Omental fat pad (tissue), 4 donors: Measurements from ENCODE around the gene TYW5. TPM values are rescaled to one million over a fixed set of nuclear protein-coding genes. Genes with fewer than 3 reads are reported as not detected.
A peak's percentile ranks its signal among the peaks of the same experiment; 100 is the strongest.

Experiments
- ATAC-seq: fragments of 150-250 bp; one replicate; pipeline ENCODE4 v1.9.1; 2016; ENCODE audit warnings: mild to moderate bottlenecking, moderate library complexity; ENCODE audit not compliant: low FRiP score
- DNase-seq: peaks from one replicate; pipeline ENCODE4 v3.0.0-alpha.2; 2019; ENCODE audit warnings: low spot score
- CTCF ChIP-seq, 3 donors: fragments of 450-650 bp; IDR thresholded peaks; one replicate each; pipeline ENCODE4 v1.5.1; 2016 to 2017; ENCODE audit warnings: antibody characterized with exemption in 3 of 3, mild to moderate bottlenecking in 3 of 3, moderate library complexity in 2 of 3
- total RNA-seq, 4 donors: library from RNA; depleted of rRNA; stranded (reverse); fragments of >200 nt; gene quantifications; one replicate each; pipeline ENCODE4 v1.1.0, GENCODE V29; 2016

TYW5 gene
- total RNA-seq, 4 donors from 2014 or later = 4.1 to 9.5 (median 7.2) TPM

DNA sequence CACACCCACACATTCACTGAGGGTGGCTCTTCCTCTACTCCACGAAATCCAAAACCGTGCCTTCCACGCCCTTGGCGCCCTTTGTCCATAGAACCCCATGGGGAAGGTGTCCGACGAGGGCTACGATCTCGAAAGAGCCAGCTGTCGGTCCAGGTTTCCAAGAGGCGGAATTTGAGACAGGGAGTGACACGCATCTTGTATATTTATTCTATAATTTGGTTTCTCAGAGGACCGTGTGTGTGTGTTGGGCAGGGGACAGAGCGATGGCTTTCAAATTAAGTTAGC, 43.5 kb downstream of the TYW5 start:
- no peak for DNase-seq
- no peak for TF ChIP-seq CTCF (IDR thresholded peaks at IDR 0.05)
- no peak for ATAC-seq

DNA sequence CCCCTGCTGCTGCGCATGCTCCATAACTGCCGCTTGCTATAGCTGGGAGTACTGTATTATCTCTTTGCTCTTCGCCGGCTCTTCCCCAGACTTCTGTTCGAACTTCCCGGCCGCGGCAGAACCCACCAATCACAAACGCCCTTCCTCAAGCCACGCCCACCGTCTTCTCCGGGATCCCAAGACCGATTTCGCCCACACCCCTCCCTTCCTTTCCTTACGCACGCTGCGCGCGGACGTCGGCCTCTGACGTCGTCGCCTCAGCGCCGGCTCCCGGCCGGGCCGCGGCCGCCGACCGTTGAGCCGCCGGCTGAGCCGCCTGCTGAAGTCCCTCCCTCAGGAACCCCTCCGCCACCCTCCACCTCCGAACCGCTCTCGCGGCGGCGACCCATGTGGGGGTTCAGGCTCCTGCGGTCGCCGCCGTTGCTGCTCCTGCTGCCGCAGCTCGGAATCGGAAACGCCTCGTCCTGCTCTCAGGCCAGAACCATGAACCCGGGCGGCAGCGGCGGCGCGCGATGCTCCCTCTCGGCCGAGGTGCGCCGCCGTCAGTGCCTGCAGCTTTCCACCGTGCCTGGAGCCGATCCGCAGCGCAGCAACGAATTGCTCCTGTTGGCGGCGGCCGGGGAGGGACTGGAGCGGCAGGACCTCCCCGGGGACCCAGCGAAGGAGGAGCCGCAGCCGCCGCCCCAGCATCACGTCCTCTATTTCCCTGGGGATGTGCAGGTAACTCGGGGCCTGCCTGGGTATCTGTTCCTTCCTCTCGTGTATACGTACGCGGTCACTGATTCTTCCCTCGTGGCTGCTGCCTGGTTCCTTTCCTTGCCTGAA, 44.0 kb downstream of the TYW5 start, which contains the start of gene C2orf69:
TSS of gene C2orf69 (plus strand) at position 242 of the 825 bp plus-strand sequence. CDS start at position 388, 146 bp downstream.
- peak; percentile 99 for ATAC-seq
- TF ChIP-seq CTCF (IDR thresholded peaks at IDR 0.05) = no peak
- peak; percentile 90 for DNase-seq

DNA sequence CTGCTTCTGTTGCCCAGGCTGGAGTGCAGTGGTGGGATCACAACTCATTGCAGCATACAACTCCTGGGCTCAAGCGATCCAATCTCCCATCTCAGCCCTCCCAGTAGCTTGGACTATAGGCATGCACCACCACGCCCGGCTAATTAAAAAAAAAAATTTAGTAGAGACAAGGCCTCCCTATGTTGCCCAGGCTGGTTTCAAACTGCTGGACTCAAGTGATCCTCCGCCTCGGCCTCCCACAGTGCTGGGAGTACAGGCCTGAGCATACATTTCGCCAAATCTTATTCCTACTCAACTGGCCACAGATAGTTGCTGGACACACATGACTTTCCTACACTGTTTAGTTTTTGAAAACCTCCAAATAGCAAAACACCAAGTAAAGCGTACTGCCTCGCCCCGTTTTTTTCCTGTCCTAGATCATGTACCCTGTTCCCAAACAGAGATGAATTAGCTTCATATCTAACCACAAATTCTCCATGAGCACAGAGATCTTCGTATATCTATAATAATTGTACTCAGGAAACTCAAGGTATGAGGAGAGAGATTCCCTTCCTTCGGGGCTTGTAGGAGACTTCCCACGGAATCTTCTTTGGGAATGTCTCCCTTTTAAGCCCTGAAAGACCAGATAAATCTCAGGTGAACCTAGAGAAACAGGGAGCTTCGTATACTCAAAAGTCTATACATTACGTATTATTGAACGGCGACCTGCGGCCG, 44.8 kb downstream of the TYW5 start:
- DNase-seq (no peak), ATAC-seq (no peak)
- TF ChIP-seq CTCF (IDR thresholded peaks at IDR 0.05) = no peak

GRCh38 chr2:199907008-199907714, 48.1 kb downstream of the TYW5 start:
- TF ChIP-seq CTCF (IDR thresholded peaks at IDR 0.05) = no peak
- no peak for ATAC-seq

GRCh38 chr2:199903111-199903510, 52.2 kb downstream of the TYW5 start:
- no peak for ATAC-seq
- no peak for DNase-seq
- no peak for TF ChIP-seq CTCF (IDR thresholded peaks at IDR 0.05)

More at GRCh38 chr2:199907008-199907714, 48.1 kb downstream of the TYW5 start:
- no peak for DNase-seq

GRCh38 chr2:199902486-199903110, 52.7 kb downstream of the TYW5 start:
- ATAC-seq = no peak
- TF ChIP-seq CTCF (IDR thresholded peaks at IDR 0.05) = no peak
- no peak for DNase-seq
